ENCODE results near the gene MXD3.

The MXD3 gene

GRCh38 chr5:177302354-177303110, 9.2 kb downstream of the MXD3 start:
- no peak for DNase-seq

GRCh38 chr5:177301503-177302165, 10.1 kb downstream of the MXD3 start:
- DNase-seq: peak; percentile 30

- DNase-seq: no peak
These were observed 10.7 kb downstream of the MXD3 start for GRCh38 chr5:177300951-177301350.

GRCh38 chr5:177300236-177300880, 11.3 kb downstream of the MXD3 start:
- DNase-seq: peak; percentile 26

- DNase-seq: no peak
These were observed 12.0 kb downstream of the MXD3 start for GRCh38 chr5:177299697-177300096.

- no peak for DNase-seq
These were observed 13.8 kb downstream of the MXD3 start for GRCh38 chr5:177297922-177298321.

- no peak for DNase-seq
These were observed 15.1 kb downstream of the MXD3 start for GRCh38 chr5:177296581-177296980.

- DNase-seq: no peak
These were observed 15.8 kb downstream of the MXD3 start for GRCh38 chr5:177295924-177296323.

GRCh38 chr5:177294632-177295031, 17.1 kb downstream of the MXD3 start:
- no peak for DNase-seq

- DNase-seq: no peak
These were observed 17.7 kb downstream of the MXD3 start for GRCh38 chr5:177293819-177294581.

GRCh38 chr5:177291735-177292134, 20.0 kb downstream of the MXD3 start:
- DNase-seq: no peak

GRCh38 chr5:177290816-177291596, 20.7 kb downstream of the MXD3 start:
- DNase-seq: no peak

GRCh38 chr5:177288191-177288590, 23.5 kb downstream of the MXD3 start:
- DNase-seq: no peak

- no peak for DNase-seq
These were observed 34.8 kb downstream of the MXD3 start for GRCh38 chr5:177276886-177277285.

GRCh38 chr5:177275883-177276282, 35.8 kb downstream of the MXD3 start:
- no peak for DNase-seq

GRCh38 chr5:177271113-177271512, 40.6 kb downstream of the MXD3 start:
- DNase-seq: no peak

GRCh38 chr5:177270653-177271052, 41.0 kb downstream of the MXD3 start:
- no peak for DNase-seq

- no peak for DNase-seq
These were observed 41.7 kb downstream of the MXD3 start for GRCh38 chr5:177269976-177270375.

- DNase-seq: no peak
These were observed 42.3 kb downstream of the MXD3 start for GRCh38 chr5:177269232-177269895.

GRCh38 chr5:177265395-177265794, 46.3 kb downstream of the MXD3 start:
- no peak for DNase-seq

GRCh38 chr5:177264178-177264577, 47.5 kb downstream of the MXD3 start:
- no peak for DNase-seq

- no peak for DNase-seq
These were observed 50.2 kb downstream of the MXD3 start for GRCh38 chr5:177261510-177261909.

All from eye (tissue), 1 donor.